ENCODE measurements around the gene ADGRG6.
"Not testable (repeated sequence)": the region's sequence is repeated elsewhere in the genome, so short reads cannot be mapped to it uniquely, and the experiment has no call there.

ADGRG6 gene

GRCh38 chr6:142322504-142323198 is 20.8 kb downstream of the ADGRG6 start:
- DNase-seq (ENCODE audit: low spot score) = no peak

GRCh38 chr6:142323377-142323776 is 21.6 kb downstream of the ADGRG6 start:
- no peak for DNase-seq (ENCODE audit: low spot score)

- no peak for DNase-seq (ENCODE audit: low spot score)
These were observed 22.3 kb downstream of the ADGRG6 start for GRCh38 chr6:142324111-142324510.

- DNase-seq (ENCODE audit: low spot score) = peak; percentile 65
These were observed 23.3 kb downstream of the ADGRG6 start for GRCh38 chr6:142325111-142325510.

- no peak for DNase-seq (ENCODE audit: low spot score)
These were observed 24.7 kb downstream of the ADGRG6 start for GRCh38 chr6:142326540-142326939.

- no peak for DNase-seq (ENCODE audit: low spot score)
These were observed 26.3 kb downstream of the ADGRG6 start for GRCh38 chr6:142328070-142328469.

- no peak for DNase-seq (ENCODE audit: low spot score)
These were observed 27.8 kb downstream of the ADGRG6 start for GRCh38 chr6:142329486-142330113.

- DNase-seq (ENCODE audit: low spot score) = no peak
These were observed 29.3 kb downstream of the ADGRG6 start for GRCh38 chr6:142331075-142331551.

- DNase-seq (ENCODE audit: low spot score) = no peak
These were observed 29.8 kb downstream of the ADGRG6 start for GRCh38 chr6:142331601-142332000.

GRCh38 chr6:142332393-142333098 is 30.7 kb downstream of the ADGRG6 start:
- DNase-seq (ENCODE audit: low spot score) = no peak

GRCh38 chr6:142333431-142333830 is 31.6 kb downstream of the ADGRG6 start:
- no peak for DNase-seq (ENCODE audit: low spot score)

- no peak for DNase-seq (ENCODE audit: low spot score)
These were observed 32.5 kb downstream of the ADGRG6 start for GRCh38 chr6:142334294-142334693.

GRCh38 chr6:142335415-142335814 is 33.6 kb downstream of the ADGRG6 start:
- no peak for DNase-seq (ENCODE audit: low spot score)

- DNase-seq (ENCODE audit: low spot score) = no peak
These were observed 34.4 kb downstream of the ADGRG6 start for GRCh38 chr6:142336183-142336582.

GRCh38 chr6:142336787-142337186 is 35.0 kb downstream of the ADGRG6 start:
- DNase-seq (ENCODE audit: low spot score) = no peak

GRCh38 chr6:142339113-142339512 is 37.3 kb downstream of the ADGRG6 start:
- DNase-seq (ENCODE audit: low spot score) = no peak

GRCh38 chr6:142339968-142340658 is 38.3 kb downstream of the ADGRG6 start:
- DNase-seq (ENCODE audit: low spot score) = no peak

GRCh38 chr6:142341855-142342330 is 40.1 kb downstream of the ADGRG6 start:
- no peak for DNase-seq (ENCODE audit: low spot score)

- no peak for DNase-seq (ENCODE audit: low spot score)
These were observed 41.2 kb downstream of the ADGRG6 start for GRCh38 chr6:142342986-142343385.

- DNase-seq (ENCODE audit: low spot score) = no peak
These were observed 42.1 kb downstream of the ADGRG6 start for GRCh38 chr6:142343938-142344337.

GRCh38 chr6:142345261-142345660 is 43.5 kb downstream of the ADGRG6 start:
- DNase-seq (ENCODE audit: low spot score) = no peak

GRCh38 chr6:142346166-142346565 is 44.4 kb downstream of the ADGRG6 start:
- DNase-seq (ENCODE audit: low spot score) = not testable (repeated sequence)

All from D341Med (cell line).